Tibial artery (tissue), 4 donors: Measurements from ENCODE around the gene ANKRD11.

Experiments used
- DNase-seq, 2 donors: peaks; one replicate each; pipeline ENCODE4 v3.0.0-alpha.2; 2019
- H3K27ac ChIP-seq, 2 donors: fragments of 200-600 bp; sonication (generic) in 1 of 2; 1 replicate in 1 of 2; 2 replicates in 1 of 2; pipeline ENCODE4 v1.5.1; 2018 to 2019; ENCODE audit warnings: mild to moderate bottlenecking in 1 of 2
- H3K27me3 ChIP-seq, 2 donors: fragments of 200-600 bp; sonication (generic) in 1 of 2; one replicate each; pipeline versions ENCODE4 v1.5.1 to v1.6.0; 2016 to 2019
- H3K36me3 ChIP-seq, 3 donors: fragments of 200-600 bp; sonication (generic) in 2 of 3; one replicate each; pipeline ENCODE4 v1.5.1; 2016 to 2019; ENCODE audit warnings: mild to moderate bottlenecking in 2 of 3
- H3K4me1 ChIP-seq, 4 donors: fragments of 200-600 bp; sonication (generic) in 2 of 4; 1 replicate in 3 of 4; 2 replicates in 1 of 4; pipeline ENCODE4 v1.5.1; 2016 to 2019
- H3K4me3 ChIP-seq, 2 donors: fragments of 200-600 bp; sonication (generic) in 1 of 2; 1 replicate in 1 of 2; 2 replicates in 1 of 2; pipeline ENCODE4 v1.5.1; 2018 to 2019; ENCODE audit warnings: mild to moderate bottlenecking in 2 of 2
- H3K9me3 ChIP-seq, 3 donors: fragments of 200-600 bp; sonication (generic) in 1 of 3; one replicate each; pipeline ENCODE4 v1.5.1; 2016 to 2019
- CTCF ChIP-seq, 2 experiments: fragments of 200-600 bp in 1 of 2; fragments of 450-650 bp in 1 of 2; IDR thresholded peaks; one replicate each; pipeline ENCODE4 v1.5.1; 2017 to 2019; ENCODE audit warnings: antibody characterized with exemption in 2 of 2, mild to moderate bottlenecking in 1 of 2, moderate library complexity in 1 of 2
- intact Hi-C: fragments of 100-400 bp; cut with DNase I; formaldehyde crosslinking; loops from one replicate; pipeline ENCODE4 v1.15.0; 2023; ENCODE audit warnings: low total_unique reads

The ANKRD11 gene

DNA sequence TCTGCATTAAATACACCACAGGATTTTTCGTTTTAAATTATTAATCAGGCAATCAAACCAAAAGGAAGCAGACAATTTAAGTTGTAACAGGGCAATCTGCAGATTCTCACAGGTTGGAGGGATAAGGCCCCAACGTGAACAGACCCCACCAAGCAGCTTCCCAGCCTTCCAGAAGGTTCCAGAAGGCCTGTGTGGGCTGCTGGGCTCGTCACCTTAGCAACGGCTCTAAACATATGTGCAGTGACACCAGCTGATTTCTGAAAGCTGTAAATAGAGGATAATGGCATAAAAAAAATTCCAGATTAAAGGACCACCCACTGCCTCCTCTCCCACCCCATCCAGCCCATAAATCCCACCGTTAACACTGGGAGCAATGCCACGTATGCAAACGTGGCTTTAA is 149.1 kb downstream of the ANKRD11 start:
- H3K4me3 ChIP-seq = no peak overlapping the region
- intact Hi-C loops = no loop called here
- no peaks in the 10 kb centered on the region for H3K36me3 ChIP-seq
- peaks cover 0 to 46% (median 24%) of the 10 kb centered on the region in 4 donors for H3K4me1 ChIP-seq
- TF ChIP-seq CTCF (IDR thresholded peaks at IDR 0.05) = no peak
- DNase-seq = no peak
- no peaks in the 10 kb centered on the region for H3K27me3 ChIP-seq
- no peak overlapping the region for H3K27ac ChIP-seq
- no peaks in the 10 kb centered on the region for H3K9me3 ChIP-seq

DNA sequence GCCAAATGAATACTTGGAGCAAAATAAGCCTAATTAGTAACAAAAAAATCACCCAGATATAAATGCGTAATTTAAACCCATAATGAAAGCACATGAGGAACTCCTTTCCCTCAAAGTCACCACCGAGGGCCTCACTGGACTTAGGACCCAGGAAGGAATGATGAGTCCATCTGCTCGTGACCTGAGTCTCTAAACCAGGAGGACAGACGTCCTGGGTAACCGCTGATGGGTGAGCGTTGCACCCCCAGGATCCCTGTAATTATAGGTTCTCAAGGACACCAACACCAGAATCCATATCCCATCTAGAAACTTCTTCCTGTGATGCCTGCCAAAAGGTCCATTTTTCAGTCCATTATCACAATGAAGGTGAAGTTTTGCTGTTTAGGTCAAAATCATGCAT is 151.5 kb downstream of the ANKRD11 start:
- DNase-seq = peak in 1 of 2 donors; percentile 11

GRCh38 chr16:89337965-89338364 is 152.4 kb downstream of the ANKRD11 start:
- TF ChIP-seq CTCF (IDR thresholded peaks at IDR 0.05) = no peak
- no peak for DNase-seq
- no peak overlapping the region for H3K4me3 ChIP-seq
- no peaks in the 10 kb centered on the region for H3K27me3 ChIP-seq
- intact Hi-C loops = loop anchor here (10.0 kb wide), 2 partner anchors 167 to 297 kb away; partner anchors contain the start of gene SPG7
- peaks cover 8 to 52% (median 38%) of the 10 kb centered on the region in 4 donors for H3K4me1 ChIP-seq
- no peaks in the 10 kb centered on the region for H3K36me3 ChIP-seq
- H3K9me3 ChIP-seq = no peaks in the 10 kb centered on the region
- H3K27ac ChIP-seq = no peak overlapping the region

More for the DNA sequence above, 151.5 kb downstream of the ANKRD11 start:
- intact Hi-C loops = loop anchor here (10.0 kb wide), 2 partner anchors 166 to 296 kb away; partner anchors contain the start of gene SPG7
- Histone ChIP-seq H3K27me3 (no peaks in the 10 kb centered on the region), H3K36me3 (no peaks in the 10 kb centered on the region), H3K9me3 (no peaks in the 10 kb centered on the region), H3K4me3 (no peak overlapping the region), H3K4me1 (peaks cover 8 to 48% (median 31%) of the 10 kb centered on the region in 4 donors), H3K27ac (no peak overlapping the region)
- no peak for TF ChIP-seq CTCF (IDR thresholded peaks at IDR 0.05)

- DNase-seq = no peak
- H3K27me3 ChIP-seq = no peaks in the 10 kb centered on the region
- no peaks in the 10 kb centered on the region for H3K36me3 ChIP-seq
- no peak for TF ChIP-seq CTCF (IDR thresholded peaks at IDR 0.05)
- peaks cover 8 to 56% (median 43%) of the 10 kb centered on the region in 4 donors for H3K4me1 ChIP-seq
- H3K9me3 ChIP-seq = no peaks in the 10 kb centered on the region
- H3K4me3 ChIP-seq = no peak overlapping the region
- H3K27ac ChIP-seq = no peak overlapping the region
- intact Hi-C loops = loop anchor here (10.0 kb wide), 2 partner anchors 169 to 299 kb away; partner anchors contain the start of gene SPG7
Observed at GRCh38 chr16:89335803-89336485, 154.4 kb downstream of the ANKRD11 start.

DNA sequence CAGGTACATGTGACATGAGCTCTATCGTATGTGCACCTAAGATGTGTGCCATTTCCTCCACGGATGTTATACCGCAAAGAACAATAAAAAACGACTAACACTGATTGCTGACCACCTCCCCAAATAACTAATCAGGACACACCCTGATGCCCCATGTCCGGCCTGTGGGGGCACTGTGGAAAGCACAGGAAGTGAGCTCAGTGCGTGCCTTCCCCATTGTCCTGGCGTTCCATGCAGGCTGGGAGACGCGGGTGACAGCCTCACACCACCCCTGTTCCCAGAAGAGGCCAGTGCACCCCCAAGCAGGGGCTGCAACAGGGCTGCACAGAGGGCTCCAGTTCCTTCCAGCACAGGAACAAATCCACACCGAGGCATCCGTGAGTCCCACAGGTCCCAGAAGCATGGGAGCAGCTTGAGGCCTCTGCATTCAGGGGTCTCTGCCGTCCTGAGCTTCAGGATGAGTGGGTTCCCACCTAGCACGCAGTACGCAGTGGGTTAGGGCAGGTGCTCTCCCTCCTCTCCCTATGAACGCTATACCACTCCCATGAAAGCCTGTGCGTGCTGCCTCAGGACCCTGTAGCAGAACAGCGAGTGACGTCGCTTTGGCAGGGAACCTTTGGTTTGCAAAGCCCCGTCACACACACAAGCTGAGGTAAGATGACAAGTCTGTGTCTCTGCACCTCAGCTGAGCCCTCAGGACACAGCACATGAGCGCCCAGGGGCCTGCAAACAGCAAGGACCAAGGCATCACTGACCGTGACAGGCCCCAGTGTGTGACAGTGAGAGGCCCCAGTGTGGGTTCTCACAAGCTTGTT is 155.2 kb downstream of the ANKRD11 start:
- DNase-seq = peak in 1 of 2 donors; percentile 55
- Histone ChIP-seq H3K36me3 (no peaks in the 10 kb centered on the region), H3K4me1 (peaks cover 8 to 60% (median 46%) of the 10 kb centered on the region in 4 donors), H3K4me3 (no peak overlapping the region), H3K27ac (no peak overlapping the region), H3K9me3 (no peaks in the 10 kb centered on the region), H3K27me3 (no peaks in the 10 kb centered on the region)
- TF ChIP-seq CTCF (IDR thresholded peaks at IDR 0.05) = no peak
- intact Hi-C loops = loop anchor here (10.0 kb wide), 2 partner anchors 170 to 300 kb away; partner anchors contain the start of gene SPG7
